HepG2 (cell line): ENCODE measurements around the gene SLC8B1. TPM values are rescaled to one million over a fixed set of nuclear protein-coding genes. Genes with fewer than 3 reads are reported as not detected.
A peak's percentile ranks its signal among the peaks of the same experiment; 100 is the strongest.

Source experiments
- CBX1 ChIP-seq: IDR thresholded peaks from one replicate; pipeline ENCODE4 v1.6.1; 2016; ENCODE audit warnings: antibody characterized with exemption, low read depth
- KDM3A ChIP-seq: IDR thresholded peaks from 2 replicates; pipeline ENCODE4 v1.6.1; 2018; ENCODE audit warnings: low read depth, missing compliant biosample characterization
- RAD21 ChIP-seq: fragments of 450-650 bp; formaldehyde crosslinking; IDR thresholded peaks from 2 replicates; pipeline ENCODE4 v1.5.0; 2020; ENCODE audit warnings: mild to moderate bottlenecking
- RBFOX2 ChIP-seq: fragments of 200-400 bp; formaldehyde crosslinking; IDR thresholded peaks from 2 replicates; pipeline ENCODE4 v1.6.1; 2017; ENCODE audit warnings: low read depth, mild to moderate bottlenecking, low read length
- ZBTB38 ChIP-seq: sonication (generic); formaldehyde crosslinking; IDR thresholded peaks from 2 replicates; pipeline ENCODE4 v1.5.1; 2020; ENCODE audit warnings: mild to moderate bottlenecking, missing genetic modification reagents
- ZBTB8A ChIP-seq: sonication (generic); formaldehyde crosslinking; IDR thresholded peaks from 2 replicates; pipeline ENCODE4 v1.4.0; 2020; ENCODE audit warnings: mild to moderate bottlenecking, low read depth, missing genetic modification reagents, borderline replicate concordance
- ZFX ChIP-seq: sonication (generic); formaldehyde crosslinking; IDR thresholded peaks from 2 replicates; pipeline ENCODE4 v1.4.0; 2020; ENCODE audit warnings: mild to moderate bottlenecking, low read depth, missing genetic modification reagents, moderate library complexity
- polyA plus RNA-seq, 8 experiments: library from polyadenylated mRNA; depleted of rRNA in 3 of 8; stranded (reverse) in 7 of 8; unstranded in 1 of 8; fragments of >200 nt; fragmentation: Illumina TruSeq in 4 of 8; extraction: Trizol in 4 of 8; gene quantifications; 2 replicates each; pipeline versions ENCODE4 v1.2.1 to v1.2.3, GENCODE V29; 2011 to 2016; ENCODE audit warnings: low read depth in 4 of 8, missing spikeins in 1 of 8, mixed read lengths in 1 of 8; ENCODE audit not compliant: insufficient read depth in 1 of 8
- total RNA-seq, 5 experiments: library from RNA; depleted of rRNA; stranded (reverse); fragments of >200 nt; fragmentation: Illumina TruSeq; extraction: Trizol; gene quantifications; 2 replicates each; pipeline ENCODE4 v1.2.3, GENCODE V29; 2016; ENCODE audit warnings: low read depth in 1 of 5
- TF ChIP-seq, protein P1 (sequence below): sonication (generic); formaldehyde crosslinking; IDR thresholded peaks from 2 replicates; pipeline ENCODE4 v1.5.0; 2020; ENCODE audit warnings: mild to moderate bottlenecking, missing genetic modification reagents
- TF ChIP-seq, protein P2 (sequence below): sonication (generic); formaldehyde crosslinking; IDR thresholded peaks from 2 replicates; pipeline ENCODE4 v1.4.0; 2020; ENCODE audit warnings: mild to moderate bottlenecking, missing genetic modification reagents
- TF ChIP-seq, protein P3 (sequence below): sonication (generic); formaldehyde crosslinking; IDR thresholded peaks from 2 replicates; pipeline ENCODE4 v1.4.0; 2020; ENCODE audit warnings: low read depth, missing genetic modification reagents
- TF ChIP-seq, protein P4 (sequence below): sonication (generic); formaldehyde crosslinking; IDR thresholded peaks from 2 replicates; pipeline ENCODE4 v1.4.0; 2020; ENCODE audit warnings: missing genetic modification reagents, borderline replicate concordance

SLC8B1 gene
- total and polyA plus RNA-seq, 2 of the 13 experiments (the other 11 are each of a cell fraction or from before 2014, with no cell fraction given), result 6.8 to 8.0 TPM

DNA sequence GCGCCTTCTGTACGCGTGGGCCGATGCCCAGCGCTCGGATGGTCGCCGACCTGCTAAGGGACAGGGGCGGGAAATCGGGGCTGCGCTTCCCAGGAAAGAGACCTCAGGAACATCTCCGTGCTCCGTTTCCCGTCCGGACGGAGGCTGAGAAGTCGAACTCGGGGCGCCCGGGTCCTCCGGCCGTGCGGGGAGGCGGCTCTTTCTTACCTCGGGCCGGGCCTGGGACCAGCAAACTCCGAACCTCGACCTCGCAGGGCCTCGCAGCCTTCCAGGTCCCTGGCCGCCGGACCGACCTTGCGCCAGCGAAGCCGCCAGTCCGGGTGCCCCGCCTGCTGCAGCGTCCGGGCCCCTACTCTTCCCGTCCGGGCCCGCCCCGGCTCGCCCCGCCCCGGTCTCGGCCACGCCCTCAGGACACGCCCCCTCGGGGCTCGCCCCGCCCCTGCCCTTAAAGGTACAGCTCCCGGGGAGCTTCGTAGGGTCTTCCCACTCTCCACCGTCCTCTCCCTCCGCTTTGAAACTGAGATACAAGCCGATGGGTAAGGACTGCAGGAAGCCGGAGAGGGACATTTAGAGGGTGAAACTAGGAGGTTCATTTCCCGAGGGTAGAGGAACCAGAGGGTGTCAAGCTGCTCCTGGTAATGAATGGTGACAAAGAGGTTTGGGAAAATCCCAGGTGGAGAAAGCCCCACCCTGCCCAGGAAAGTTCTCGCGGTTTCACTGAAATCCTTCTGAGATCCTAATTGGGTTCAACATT is at the start of gene SLC8B1 (continued):
- TF ChIP-seq, protein P1, sequence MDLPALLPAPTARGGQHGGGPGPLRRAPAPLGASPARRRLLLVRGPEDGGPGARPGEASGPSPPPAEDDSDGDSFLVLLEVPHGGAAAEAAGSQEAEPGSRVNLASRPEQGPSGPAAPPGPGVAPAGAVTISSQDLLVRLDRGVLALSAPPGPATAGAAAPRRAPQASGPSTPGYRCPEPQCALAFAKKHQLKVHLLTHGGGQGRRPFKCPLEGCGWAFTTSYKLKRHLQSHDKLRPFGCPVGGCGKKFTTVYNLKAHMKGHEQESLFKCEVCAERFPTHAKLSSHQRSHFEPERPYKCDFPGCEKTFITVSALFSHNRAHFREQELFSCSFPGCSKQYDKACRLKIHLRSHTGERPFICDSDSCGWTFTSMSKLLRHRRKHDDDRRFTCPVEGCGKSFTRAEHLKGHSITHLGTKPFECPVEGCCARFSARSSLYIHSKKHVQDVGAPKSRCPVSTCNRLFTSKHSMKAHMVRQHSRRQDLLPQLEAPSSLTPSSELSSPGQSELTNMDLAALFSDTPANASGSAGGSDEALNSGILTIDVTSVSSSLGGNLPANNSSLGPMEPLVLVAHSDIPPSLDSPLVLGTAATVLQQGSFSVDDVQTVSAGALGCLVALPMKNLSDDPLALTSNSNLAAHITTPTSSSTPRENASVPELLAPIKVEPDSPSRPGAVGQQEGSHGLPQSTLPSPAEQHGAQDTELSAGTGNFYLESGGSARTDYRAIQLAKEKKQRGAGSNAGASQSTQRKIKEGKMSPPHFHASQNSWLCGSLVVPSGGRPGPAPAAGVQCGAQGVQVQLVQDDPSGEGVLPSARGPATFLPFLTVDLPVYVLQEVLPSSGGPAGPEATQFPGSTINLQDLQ (CRISPR knock-in tag), result 0 out of 2 replicates have a peak, but pooled peaks have one; percentile 59
- TF ChIP-seq RBFOX2, result peak; percentile 81
- TF ChIP-seq KDM3A (CRISPR knock-in tag), result 0 out of 2 replicates have a peak, but pooled peaks have one; percentile 50
- TF ChIP-seq, protein P2, sequence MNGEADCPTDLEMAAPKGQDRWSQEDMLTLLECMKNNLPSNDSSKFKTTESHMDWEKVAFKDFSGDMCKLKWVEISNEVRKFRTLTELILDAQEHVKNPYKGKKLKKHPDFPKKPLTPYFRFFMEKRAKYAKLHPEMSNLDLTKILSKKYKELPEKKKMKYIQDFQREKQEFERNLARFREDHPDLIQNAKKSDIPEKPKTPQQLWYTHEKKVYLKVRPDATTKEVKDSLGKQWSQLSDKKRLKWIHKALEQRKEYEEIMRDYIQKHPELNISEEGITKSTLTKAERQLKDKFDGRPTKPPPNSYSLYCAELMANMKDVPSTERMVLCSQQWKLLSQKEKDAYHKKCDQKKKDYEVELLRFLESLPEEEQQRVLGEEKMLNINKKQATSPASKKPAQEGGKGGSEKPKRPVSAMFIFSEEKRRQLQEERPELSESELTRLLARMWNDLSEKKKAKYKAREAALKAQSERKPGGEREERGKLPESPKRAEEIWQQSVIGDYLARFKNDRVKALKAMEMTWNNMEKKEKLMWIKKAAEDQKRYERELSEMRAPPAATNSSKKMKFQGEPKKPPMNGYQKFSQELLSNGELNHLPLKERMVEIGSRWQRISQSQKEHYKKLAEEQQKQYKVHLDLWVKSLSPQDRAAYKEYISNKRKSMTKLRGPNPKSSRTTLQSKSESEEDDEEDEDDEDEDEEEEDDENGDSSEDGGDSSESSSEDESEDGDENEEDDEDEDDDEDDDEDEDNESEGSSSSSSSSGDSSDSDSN (CRISPR knock-in tag), result peak; percentile 88; the same call in 1 of the 2 replicates
- no peak for TF ChIP-seq CBX1
- TF ChIP-seq, protein P3, sequence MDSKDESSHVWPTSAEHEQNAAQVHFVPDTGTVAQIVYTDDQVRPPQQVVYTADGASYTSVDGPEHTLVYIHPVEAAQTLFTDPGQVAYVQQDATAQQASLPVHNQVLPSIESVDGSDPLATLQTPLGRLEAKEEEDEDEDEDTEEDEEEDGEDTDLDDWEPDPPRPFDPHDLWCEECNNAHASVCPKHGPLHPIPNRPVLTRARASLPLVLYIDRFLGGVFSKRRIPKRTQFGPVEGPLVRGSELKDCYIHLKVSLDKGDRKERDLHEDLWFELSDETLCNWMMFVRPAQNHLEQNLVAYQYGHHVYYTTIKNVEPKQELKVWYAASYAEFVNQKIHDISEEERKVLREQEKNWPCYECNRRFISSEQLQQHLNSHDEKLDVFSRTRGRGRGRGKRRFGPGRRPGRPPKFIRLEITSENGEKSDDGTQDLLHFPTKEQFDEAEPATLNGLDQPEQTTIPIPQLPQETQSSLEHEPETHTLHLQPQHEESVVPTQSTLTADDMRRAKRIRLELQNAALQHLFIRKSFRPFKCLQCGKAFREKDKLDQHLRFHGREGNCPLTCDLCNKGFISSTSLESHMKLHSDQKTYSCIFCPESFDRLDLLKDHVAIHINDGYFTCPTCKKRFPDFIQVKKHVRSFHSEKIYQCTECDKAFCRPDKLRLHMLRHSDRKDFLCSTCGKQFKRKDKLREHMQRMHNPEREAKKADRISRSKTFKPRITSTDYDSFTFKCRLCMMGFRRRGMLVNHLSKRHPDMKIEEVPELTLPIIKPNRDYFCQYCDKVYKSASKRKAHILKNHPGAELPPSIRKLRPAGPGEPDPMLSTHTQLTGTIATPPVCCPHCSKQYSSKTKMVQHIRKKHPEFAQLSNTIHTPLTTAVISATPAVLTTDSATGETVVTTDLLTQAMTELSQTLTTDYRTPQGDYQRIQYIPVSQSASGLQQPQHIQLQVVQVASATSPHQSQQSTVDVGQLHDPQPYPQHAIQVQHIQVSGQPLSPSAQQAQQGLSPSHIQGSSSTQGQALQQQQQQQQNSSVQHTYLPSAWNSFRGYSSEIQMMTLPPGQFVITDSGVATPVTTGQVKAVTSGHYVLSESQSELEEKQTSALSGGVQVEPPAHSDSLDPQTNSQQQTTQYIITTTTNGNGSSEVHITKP (CRISPR knock-in tag), result no peak
- TF ChIP-seq, protein P4, sequence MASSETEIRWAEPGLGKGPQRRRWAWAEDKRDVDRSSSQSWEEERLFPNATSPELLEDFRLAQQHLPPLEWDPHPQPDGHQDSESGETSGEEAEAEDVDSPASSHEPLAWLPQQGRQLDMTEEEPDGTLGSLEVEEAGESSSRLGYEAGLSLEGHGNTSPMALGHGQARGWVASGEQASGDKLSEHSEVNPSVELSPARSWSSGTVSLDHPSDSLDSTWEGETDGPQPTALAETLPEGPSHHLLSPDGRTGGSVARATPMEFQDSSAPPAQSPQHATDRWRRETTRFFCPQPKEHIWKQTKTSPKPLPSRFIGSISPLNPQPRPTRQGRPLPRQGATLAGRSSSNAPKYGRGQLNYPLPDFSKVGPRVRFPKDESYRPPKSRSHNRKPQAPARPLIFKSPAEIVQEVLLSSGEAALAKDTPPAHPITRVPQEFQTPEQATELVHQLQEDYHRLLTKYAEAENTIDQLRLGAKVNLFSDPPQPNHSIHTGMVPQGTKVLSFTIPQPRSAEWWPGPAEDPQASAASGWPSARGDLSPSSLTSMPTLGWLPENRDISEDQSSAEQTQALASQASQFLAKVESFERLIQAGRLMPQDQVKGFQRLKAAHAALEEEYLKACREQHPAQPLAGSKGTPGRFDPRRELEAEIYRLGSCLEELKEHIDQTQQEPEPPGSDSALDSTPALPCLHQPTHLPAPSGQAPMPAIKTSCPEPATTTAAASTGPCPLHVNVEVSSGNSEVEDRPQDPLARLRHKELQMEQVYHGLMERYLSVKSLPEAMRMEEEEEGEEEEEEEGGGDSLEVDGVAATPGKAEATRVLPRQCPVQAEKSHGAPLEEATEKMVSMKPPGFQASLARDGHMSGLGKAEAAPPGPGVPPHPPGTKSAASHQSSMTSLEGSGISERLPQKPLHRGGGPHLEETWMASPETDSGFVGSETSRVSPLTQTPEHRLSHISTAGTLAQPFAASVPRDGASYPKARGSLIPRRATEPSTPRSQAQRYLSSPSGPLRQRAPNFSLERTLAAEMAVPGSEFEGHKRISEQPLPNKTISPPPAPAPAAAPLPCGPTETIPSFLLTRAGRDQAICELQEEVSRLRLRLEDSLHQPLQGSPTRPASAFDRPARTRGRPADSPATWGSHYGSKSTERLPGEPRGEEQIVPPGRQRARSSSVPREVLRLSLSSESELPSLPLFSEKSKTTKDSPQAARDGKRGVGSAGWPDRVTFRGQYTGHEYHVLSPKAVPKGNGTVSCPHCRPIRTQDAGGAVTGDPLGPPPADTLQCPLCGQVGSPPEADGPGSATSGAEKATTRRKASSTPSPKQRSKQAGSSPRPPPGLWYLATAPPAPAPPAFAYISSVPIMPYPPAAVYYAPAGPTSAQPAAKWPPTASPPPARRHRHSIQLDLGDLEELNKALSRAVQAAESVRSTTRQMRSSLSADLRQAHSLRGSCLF, result 0 out of 2 replicates have a peak, but pooled peaks have one; percentile 38
- peak; percentile 89 for TF ChIP-seq ZFX (CRISPR knock-in tag)
- peak; percentile 33; the same call in 1 of the 2 replicates for TF ChIP-seq RAD21
- TF ChIP-seq ZBTB8A (CRISPR knock-in tag), result no peak
- TF ChIP-seq ZBTB38 (CRISPR knock-in tag), result peak; percentile 74
